HL-60 (cell line): ENCODE data around the gene PHIP.

Experiments used
- DNase-seq, 2 experiments: peaks; one replicate each; pipeline ENCODE4 v3.0.0-alpha.2; 2010 to 2020; ENCODE audit warnings: low read depth in 1 of 2, low spot score in 1 of 2
- H3K27ac ChIP-seq: fragments of 250-450 bp; sonication (Bioruptor Pico); replicated peaks from 2 replicates; pipeline ENCODE4 v1.5.1; 2020; ENCODE audit warnings: mild to moderate bottlenecking, moderate library complexity
- H3K27me3 ChIP-seq: fragments of 250-450 bp; sonication (Bioruptor Pico); 2 replicates; pipeline ENCODE4 v1.5.1; 2021; ENCODE audit warnings: mild to moderate bottlenecking, moderate library complexity; ENCODE audit not compliant: insufficient read depth, poor library complexity, severe bottlenecking
- H3K4me3 ChIP-seq: replicated peaks from 2 replicates; pipeline ENCODE4 v1.5.1; 2011; ENCODE audit warnings: mild to moderate bottlenecking, control low read depth, low read length; ENCODE audit not compliant: insufficient read depth
- GABPA ChIP-seq: IDR thresholded peaks from 2 replicates; pipeline ENCODE4 v1.6.1; 2012; ENCODE audit warnings: low read depth
- POLR2AphosphoS5 ChIP-seq: IDR thresholded peaks from 2 replicates; pipeline ENCODE4 v1.6.1; 2012; ENCODE audit warnings: low read depth
- SPI1 ChIP-seq: IDR thresholded peaks from 2 replicates; pipeline ENCODE4 v1.6.1; 2012; ENCODE audit warnings: low read depth, mild to moderate bottlenecking, borderline replicate concordance
- TF ChIP-seq, protein P1 (sequence below): IDR thresholded peaks from 2 replicates; pipeline ENCODE4 v1.6.1; 2012; ENCODE audit warnings: low read depth; ENCODE audit not compliant: insufficient replicate concordance
- TF ChIP-seq, protein P2 (sequence below): IDR thresholded peaks from one replicate; pipeline ENCODE4 v1.5.1; 2011; ENCODE audit warnings: low read length, control low read depth, inconsistent platforms; ENCODE audit not compliant: insufficient read depth

Gene PHIP

DNA sequence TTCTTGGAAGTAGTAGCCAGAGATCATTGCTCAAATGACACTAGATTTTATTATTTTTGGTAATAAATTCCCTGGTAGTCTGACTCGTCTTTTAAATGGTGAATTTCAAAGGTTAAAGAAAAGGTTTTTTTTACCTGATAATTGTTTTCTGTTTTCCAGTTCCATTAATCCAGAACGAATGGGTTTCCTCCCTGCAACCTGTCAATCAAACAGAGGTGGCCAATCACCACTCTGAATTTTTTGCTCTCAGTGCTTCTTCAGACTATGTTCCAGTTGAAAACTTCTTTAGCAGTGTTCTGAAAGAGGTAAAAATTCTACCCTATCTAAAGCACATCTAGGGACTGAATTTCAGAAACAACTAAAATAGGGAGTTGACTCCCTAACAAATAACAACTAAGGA is 73.8 kb downstream of the PHIP start:
- H3K27me3 ChIP-seq = no peaks in the 10 kb centered on the region
- TF ChIP-seq POLR2AphosphoS5 = no peak
- TF ChIP-seq SPI1 = no peak
- TF ChIP-seq, protein P1, sequence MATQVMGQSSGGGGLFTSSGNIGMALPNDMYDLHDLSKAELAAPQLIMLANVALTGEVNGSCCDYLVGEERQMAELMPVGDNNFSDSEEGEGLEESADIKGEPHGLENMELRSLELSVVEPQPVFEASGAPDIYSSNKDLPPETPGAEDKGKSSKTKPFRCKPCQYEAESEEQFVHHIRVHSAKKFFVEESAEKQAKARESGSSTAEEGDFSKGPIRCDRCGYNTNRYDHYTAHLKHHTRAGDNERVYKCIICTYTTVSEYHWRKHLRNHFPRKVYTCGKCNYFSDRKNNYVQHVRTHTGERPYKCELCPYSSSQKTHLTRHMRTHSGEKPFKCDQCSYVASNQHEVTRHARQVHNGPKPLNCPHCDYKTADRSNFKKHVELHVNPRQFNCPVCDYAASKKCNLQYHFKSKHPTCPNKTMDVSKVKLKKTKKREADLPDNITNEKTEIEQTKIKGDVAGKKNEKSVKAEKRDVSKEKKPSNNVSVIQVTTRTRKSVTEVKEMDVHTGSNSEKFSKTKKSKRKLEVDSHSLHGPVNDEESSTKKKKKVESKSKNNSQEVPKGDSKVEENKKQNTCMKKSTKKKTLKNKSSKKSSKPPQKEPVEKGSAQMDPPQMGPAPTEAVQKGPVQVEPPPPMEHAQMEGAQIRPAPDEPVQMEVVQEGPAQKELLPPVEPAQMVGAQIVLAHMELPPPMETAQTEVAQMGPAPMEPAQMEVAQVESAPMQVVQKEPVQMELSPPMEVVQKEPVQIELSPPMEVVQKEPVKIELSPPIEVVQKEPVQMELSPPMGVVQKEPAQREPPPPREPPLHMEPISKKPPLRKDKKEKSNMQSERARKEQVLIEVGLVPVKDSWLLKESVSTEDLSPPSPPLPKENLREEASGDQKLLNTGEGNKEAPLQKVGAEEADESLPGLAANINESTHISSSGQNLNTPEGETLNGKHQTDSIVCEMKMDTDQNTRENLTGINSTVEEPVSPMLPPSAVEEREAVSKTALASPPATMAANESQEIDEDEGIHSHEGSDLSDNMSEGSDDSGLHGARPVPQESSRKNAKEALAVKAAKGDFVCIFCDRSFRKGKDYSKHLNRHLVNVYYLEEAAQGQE = no peak
- TF ChIP-seq, protein P2, sequence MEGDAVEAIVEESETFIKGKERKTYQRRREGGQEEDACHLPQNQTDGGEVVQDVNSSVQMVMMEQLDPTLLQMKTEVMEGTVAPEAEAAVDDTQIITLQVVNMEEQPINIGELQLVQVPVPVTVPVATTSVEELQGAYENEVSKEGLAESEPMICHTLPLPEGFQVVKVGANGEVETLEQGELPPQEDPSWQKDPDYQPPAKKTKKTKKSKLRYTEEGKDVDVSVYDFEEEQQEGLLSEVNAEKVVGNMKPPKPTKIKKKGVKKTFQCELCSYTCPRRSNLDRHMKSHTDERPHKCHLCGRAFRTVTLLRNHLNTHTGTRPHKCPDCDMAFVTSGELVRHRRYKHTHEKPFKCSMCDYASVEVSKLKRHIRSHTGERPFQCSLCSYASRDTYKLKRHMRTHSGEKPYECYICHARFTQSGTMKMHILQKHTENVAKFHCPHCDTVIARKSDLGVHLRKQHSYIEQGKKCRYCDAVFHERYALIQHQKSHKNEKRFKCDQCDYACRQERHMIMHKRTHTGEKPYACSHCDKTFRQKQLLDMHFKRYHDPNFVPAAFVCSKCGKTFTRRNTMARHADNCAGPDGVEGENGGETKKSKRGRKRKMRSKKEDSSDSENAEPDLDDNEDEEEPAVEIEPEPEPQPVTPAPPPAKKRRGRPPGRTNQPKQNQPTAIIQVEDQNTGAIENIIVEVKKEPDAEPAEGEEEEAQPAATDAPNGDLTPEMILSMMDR = no peak
- TF ChIP-seq GABPA = no peak

GRCh38 chr6:79001415-79001814 is 76.6 kb downstream of the PHIP start:
- TF ChIP-seq POLR2AphosphoS5 (no peak), GABPA (no peak), SPI1 (no peak)
- TF ChIP-seq, protein P2 = no peak
- TF ChIP-seq, protein P1 = no peak

More for the DNA sequence above, 73.8 kb downstream of the PHIP start:
- no peak for DNase-seq
- no peak overlapping the region for H3K4me3 ChIP-seq
- H3K27ac ChIP-seq = no peak overlapping the region

GRCh38 chr6:78999737-79000136 is 78.3 kb downstream of the PHIP start:
- Histone ChIP-seq H3K27ac (no peak overlapping the region), H3K4me3 (no peak overlapping the region), H3K27me3 (no peaks in the 10 kb centered on the region)
- TF ChIP-seq, protein P1 = no peak
- TF ChIP-seq SPI1 (no peak), GABPA (no peak), POLR2AphosphoS5 (no peak)
- TF ChIP-seq, protein P2 = no peak
- no peak for DNase-seq

More at GRCh38 chr6:79001415-79001814, 76.6 kb downstream of the PHIP start:
- no peaks in the 10 kb centered on the region for H3K27me3 ChIP-seq
- H3K27ac ChIP-seq = no peak overlapping the region
- no peak overlapping the region for H3K4me3 ChIP-seq
- DNase-seq = no peak
